Measurements from ENCODE around the gene TMEM154. TPM values are rescaled to one million over a fixed set of nuclear protein-coding genes. Genes with fewer than 3 reads are reported as not detected.

Gene TMEM154
- total and polyA plus RNA-seq, 8 donors: 1.5 to 21.9 (median 2.5) TPM

DNA sequence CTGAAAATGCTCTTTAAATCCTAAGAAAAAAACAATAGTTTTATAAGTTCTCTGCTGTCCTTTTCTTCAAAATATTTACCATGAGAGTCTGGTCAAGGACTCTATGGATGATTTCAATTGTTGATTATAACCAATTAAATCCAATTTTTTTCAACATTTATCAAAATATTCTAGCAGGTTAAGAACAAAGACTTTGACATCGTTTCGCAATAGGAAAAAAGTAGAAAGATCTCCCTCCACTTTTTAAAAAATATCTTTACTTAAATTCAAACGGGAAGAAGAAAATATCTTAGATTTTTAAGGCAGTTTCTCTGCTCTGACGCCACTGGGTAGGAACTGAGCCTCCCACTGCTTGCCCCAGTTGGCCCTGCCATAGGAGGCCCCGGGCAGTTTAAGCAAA is 44.7 kb upstream of the TMEM154 start:
- TF ChIP-seq, protein P1, sequence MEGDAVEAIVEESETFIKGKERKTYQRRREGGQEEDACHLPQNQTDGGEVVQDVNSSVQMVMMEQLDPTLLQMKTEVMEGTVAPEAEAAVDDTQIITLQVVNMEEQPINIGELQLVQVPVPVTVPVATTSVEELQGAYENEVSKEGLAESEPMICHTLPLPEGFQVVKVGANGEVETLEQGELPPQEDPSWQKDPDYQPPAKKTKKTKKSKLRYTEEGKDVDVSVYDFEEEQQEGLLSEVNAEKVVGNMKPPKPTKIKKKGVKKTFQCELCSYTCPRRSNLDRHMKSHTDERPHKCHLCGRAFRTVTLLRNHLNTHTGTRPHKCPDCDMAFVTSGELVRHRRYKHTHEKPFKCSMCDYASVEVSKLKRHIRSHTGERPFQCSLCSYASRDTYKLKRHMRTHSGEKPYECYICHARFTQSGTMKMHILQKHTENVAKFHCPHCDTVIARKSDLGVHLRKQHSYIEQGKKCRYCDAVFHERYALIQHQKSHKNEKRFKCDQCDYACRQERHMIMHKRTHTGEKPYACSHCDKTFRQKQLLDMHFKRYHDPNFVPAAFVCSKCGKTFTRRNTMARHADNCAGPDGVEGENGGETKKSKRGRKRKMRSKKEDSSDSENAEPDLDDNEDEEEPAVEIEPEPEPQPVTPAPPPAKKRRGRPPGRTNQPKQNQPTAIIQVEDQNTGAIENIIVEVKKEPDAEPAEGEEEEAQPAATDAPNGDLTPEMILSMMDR (IDR thresholded peaks at IDR 0.05): no peak
- no peak for DNase-seq
- Histone ChIP-seq H3K27me3 (no peaks in the 10 kb centered on the region), H3K9me3 (no peaks in the 10 kb centered on the region), H3K27ac (no peak overlapping the region), H3K4me1 (no peaks in the 10 kb centered on the region), H3K36me3 (no peaks in the 10 kb centered on the region), H3K4me3 (no peak overlapping the region)
- intact Hi-C loops (cut with DNase I): no loop called here
- no peak for ATAC-seq

GRCh38 chr4:152723236-152723635 is 43.4 kb upstream of the TMEM154 start:
- Histone ChIP-seq H3K9me3 (no peaks in the 10 kb centered on the region), H3K27ac (no peak overlapping the region), H3K36me3 (no peaks in the 10 kb centered on the region), H3K27me3 (no peaks in the 10 kb centered on the region), H3K4me3 (no peak overlapping the region), H3K4me1 (no peaks in the 10 kb centered on the region)
- ATAC-seq (no peak), DNase-seq (no peak)
- TF ChIP-seq, protein P1 (IDR thresholded peaks at IDR 0.05): no peak
- intact Hi-C loops (cut with DNase I): no loop called here

DNA sequence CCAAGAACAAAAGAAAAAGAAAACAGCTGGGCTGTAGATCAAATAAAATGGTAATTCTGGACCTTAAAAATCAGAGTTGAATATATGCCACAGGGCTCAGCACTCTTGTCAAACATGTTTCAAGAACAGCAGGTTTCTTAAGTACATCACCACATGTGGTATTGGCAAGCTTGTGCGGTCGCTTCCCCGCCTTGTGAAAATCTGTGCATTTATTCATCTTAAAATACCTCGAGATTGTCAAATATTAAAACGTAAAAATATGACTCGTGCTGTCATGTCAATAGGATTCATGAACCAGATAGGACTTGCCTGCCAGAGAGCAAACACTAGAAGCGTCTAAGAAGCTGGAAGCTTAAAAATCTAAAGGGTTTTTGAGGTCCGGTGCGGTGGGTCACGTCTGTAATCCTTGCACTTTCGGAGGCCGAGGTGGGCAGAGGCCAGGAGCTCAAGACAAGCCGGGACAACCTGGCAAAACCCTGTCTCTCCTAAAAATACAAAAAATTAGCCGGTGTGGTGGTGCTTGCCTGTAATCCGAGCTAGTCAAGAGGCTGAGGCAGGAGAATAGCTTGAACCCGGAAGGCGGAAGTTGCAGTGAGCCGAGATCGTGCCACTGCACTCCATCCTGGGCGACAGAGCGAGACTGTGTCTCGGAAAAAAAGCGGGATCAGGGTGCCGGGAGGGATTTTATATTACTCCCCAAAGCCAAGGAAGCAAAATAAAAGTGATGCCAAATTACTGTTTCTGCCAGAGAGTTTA is 40.2 kb upstream of the TMEM154 start:
- DNase-seq: peak in 2 of 4 donors; percentile 8 to 26
- no peaks in the 10 kb centered on the region for H3K4me1 ChIP-seq
- TF ChIP-seq, protein P1 (IDR thresholded peaks at IDR 0.05): no peak
- H3K27me3 ChIP-seq: no peaks in the 10 kb centered on the region
- intact Hi-C loops (cut with DNase I): no loop called here
- H3K9me3 ChIP-seq: no peaks in the 10 kb centered on the region
- H3K36me3 ChIP-seq: no peaks in the 10 kb centered on the region
- H3K4me3 ChIP-seq: peak overlapping the region in 1 of 2 donors; percentile 14
- no peak overlapping the region for H3K27ac ChIP-seq
- ATAC-seq: peak; percentile 86

DNA sequence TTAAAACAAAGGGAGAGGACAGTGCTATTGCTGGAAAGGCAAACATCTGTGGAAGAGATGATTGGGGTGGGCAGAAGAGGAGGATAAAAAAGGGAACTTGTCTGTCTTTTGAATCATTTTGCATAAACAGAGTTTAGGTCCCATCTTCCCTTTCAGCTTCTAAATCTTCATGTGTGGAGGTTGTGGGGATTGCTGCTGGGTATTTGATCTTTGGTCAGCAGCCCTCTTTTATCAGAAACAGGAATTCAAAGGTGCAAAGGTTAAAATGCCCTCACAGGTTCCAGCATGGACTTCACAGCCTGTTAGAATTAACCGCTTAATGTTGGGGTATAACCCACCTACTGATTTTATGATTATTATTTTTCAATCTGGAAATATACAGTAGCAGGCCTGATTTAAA is 39.5 kb upstream of the TMEM154 start:
- DNase-seq (no peak), ATAC-seq (no peak)
- intact Hi-C loops (cut with DNase I): no loop called here
- Histone ChIP-seq H3K9me3 (no peaks in the 10 kb centered on the region), H3K4me1 (no peaks in the 10 kb centered on the region), H3K27ac (no peak overlapping the region), H3K36me3 (no peaks in the 10 kb centered on the region), H3K4me3 (no peak overlapping the region), H3K27me3 (no peaks in the 10 kb centered on the region)
- TF ChIP-seq, protein P1 (IDR thresholded peaks at IDR 0.05): no peak

- TF ChIP-seq, protein P1 (IDR thresholded peaks at IDR 0.05): no peak
- Histone ChIP-seq H3K27me3 (no peaks in the 10 kb centered on the region), H3K4me3 (no peak overlapping the region), H3K9me3 (no peaks in the 10 kb centered on the region), H3K4me1 (no peaks in the 10 kb centered on the region), H3K27ac (no peak overlapping the region), H3K36me3 (no peaks in the 10 kb centered on the region)
- DNase-seq (no peak), ATAC-seq (no peak)
- intact Hi-C loops (cut with DNase I): no loop called here
Observed at GRCh38 chr4:152715076-152715475, 35.3 kb upstream of the TMEM154 start.

Measured in left lung (tissue), 10 donors.